ENCODE data around the gene DUSP8.

The DUSP8 gene

DNA sequence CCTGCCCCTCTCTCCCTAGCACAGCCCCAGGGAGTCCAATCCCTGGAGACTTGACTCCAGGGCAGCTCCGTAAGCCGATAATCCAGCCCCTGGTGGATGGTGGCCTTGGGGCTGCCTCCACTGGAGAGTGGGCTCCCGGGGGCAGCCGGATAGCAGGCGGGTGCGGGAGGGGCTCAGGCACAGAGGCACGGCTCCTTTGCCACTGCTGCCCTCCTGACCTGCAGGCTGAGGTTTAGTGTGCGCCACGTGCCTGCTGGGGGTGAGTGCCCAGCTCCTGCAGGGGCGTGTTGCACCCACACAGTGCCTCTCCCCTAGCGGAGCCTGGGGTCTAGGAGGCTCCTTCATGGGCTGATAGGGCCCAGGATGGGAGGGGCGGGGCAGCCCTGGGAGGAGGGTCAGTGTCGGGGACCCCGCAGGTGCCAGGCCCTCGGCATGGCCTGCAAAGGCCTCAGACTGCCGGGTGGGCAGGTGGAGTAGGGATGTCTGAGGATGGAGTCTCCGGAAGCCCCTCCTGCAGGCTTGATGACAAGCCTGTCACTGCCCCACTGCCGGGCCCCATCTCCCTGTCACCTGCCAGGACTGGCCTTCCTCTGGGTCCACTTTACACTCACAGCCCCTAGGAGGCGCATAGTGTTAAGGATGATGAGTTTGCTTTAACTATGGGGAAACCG, 5.6 kb downstream of the DUSP8 start:
- in situ Hi-C loops (cut with MboI; ENCODE audit: low sequenced_read_pairs): no loop called here

DNA sequence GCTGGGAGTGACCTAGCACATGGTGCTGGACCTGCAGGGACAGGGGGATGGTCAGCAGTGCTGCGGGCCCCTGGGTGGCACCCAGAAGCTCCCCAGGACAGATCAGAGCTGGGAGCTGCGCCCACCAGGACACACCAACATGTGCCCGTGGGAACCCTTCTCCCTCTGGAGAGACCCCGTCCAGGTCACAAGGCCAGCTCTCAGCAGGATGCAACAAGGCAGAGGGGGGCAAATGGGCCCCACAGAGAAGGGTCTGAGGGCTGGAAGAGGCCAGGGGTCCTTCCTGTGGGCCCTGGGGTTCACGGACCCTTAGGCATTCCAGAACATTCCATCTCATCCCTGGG, 6.2 kb downstream of the DUSP8 start:
- in situ Hi-C loops (cut with MboI; ENCODE audit: low sequenced_read_pairs): no loop called here

DNA sequence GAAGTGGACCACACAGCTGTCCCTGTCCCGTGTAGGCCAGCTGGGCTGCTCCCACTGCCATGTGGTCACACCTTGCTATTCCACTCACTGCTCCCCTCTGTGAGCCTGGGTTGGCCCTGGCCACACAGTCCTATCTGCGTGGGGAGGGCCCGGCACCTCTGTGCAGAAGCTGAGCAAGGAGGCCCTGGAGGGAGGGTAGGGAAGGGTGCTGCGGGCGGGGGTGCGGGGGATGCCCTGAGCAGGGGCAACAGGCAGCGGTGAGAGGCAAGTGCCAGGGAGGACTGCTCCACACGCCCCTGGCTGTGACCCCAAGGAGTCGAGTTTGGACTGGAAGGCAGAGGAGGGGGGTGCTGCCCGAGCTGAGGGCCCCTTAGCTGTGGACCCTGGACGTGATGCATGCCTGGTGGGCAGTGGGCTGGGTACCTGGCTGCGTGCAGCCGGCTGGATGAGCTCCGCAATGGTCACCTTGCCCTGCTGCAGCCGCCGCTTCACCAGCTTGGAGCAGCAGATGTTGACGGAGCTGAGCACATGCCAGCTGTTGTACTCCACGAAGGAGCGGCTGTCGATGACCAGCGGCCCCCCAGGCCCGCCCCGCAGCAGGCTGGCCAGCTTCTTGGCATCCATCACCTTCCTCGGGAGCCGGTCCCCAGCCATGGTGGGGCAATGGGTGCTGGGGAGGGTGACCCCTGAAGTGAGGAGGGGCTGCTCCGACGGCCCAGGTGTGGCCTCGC, 6.7 kb downstream of the DUSP8 start:
- in situ Hi-C loops (cut with MboI; ENCODE audit: low sequenced_read_pairs): no loop called here

DNA sequence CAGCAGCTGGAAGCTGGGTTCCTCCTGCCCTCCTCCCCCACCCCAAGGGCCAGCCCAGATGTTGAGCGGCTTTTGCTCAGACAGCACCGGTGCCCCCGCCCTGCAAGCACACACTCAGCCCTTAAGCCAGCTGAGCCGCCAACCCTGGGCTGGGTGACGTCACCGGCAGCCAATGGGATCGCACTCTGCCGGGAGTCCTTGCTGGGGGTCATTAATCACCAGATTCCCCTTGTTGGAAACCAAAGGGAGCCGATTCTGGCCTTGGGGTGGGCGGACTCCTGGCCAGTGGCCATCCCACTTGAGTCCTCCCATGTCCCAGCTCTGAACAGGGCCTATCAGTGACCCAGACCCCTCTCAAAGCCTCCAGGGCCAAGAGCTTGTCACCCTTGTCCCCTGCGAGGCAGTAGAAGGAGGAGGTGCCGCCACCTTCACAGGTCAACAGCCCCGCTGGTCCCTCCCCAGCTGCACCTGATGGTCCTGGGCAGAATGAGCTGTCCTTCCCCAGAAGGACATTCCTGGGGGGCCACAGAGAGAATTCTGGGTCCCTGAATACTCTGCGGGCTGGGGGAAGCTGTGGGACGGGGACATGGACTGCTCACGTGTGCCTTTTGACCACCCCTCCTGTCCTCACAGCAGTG, 7.4 kb downstream of the DUSP8 start:
- in situ Hi-C loops (cut with MboI; ENCODE audit: low sequenced_read_pairs): no loop called here

DNA sequence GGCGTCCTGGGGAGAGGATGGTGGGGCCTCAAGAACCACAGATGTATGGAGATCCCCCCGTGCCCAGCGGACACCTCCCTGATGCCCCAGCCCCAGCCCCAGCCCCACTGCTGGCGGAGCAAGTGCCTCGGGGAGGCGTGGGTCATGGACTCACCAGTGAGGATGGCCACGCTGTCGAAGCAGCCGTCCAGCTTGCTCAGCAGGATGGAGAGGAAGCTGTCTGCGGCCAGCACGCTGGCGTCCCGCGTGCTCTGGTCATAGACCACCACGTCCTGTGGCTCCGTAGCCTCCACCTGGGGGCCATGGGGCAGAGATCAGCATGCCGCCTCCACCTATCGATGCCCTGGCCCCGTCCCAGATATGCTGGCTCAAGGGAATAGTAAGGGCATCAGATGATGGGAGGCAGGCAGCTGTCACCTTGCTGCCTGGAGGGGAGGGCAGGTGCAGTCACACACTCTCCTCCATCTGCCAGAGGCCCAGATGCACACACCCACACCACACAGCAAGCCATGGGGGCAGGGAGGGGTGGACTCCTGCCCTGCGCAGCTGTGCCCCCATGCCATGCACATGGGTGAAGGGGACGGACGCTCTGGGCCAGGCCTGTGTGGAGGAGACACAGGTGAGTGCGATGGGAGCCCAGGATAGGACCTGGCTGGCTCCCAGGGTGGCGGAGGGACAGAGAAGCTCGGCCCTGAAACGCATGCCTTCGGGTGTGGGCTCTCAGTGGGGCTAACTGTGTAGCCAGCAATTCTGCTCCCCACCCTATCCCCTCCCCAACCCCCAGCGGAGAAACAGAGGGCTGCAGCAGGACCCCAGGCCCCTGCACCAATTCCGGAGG, 8.2 kb downstream of the DUSP8 start:
- in situ Hi-C loops (cut with MboI; ENCODE audit: low sequenced_read_pairs): no loop called here

GRCh38 chr11:1563149-1563638, 8.9 kb downstream of the DUSP8 start:
- in situ Hi-C loops (cut with MboI; ENCODE audit: low sequenced_read_pairs): no loop called here

DNA sequence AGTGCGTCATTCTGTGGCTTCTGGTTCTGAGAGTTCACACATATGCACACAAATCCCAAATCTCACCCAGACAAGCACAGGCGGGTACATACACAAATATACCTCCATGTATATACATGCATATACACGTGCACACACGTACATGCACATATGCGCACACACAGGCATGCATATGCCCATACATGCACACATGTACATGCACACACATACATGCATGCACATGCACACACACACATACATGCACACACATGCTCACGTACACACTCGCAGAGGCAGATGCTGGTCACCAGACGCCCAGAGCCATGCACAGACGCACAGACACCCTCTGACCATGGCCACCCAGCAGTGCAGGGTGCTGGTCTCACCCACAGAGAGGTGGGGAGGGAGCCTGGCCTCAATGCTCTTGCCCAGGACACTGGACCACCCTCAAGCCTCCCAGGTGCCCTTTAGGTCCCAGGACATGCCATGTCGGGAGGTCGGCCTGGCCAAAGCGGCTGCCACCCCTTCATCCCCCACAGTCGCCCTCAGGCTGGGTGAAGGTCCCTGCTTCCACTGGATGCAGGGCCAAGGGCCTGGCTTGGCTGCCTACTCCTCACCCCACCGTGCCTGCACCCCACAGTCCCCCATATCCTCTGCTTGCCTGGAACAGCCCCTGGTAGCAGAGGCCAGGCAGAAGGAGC, 9.5 kb downstream of the DUSP8 start:
- in situ Hi-C loops (cut with MboI; ENCODE audit: low sequenced_read_pairs): no loop called here

GRCh38 chr11:1561955-1562354, 10.1 kb downstream of the DUSP8 start:
- in situ Hi-C loops (cut with MboI; ENCODE audit: low sequenced_read_pairs): no loop called here

- in situ Hi-C loops (cut with MboI; ENCODE audit: low sequenced_read_pairs): no loop called here
Observed at GRCh38 chr11:1561266-1561665, 10.8 kb downstream of the DUSP8 start.

- in situ Hi-C loops (cut with MboI; ENCODE audit: low sequenced_read_pairs): no loop called here
Observed at GRCh38 chr11:1560649-1561251, 11.3 kb downstream of the DUSP8 start.

GRCh38 chr11:1560002-1560648, 11.9 kb downstream of the DUSP8 start:
- in situ Hi-C loops (cut with MboI; ENCODE audit: low sequenced_read_pairs): no loop called here

GRCh38 chr11:1559111-1559951, 12.7 kb downstream of the DUSP8 start:
- in situ Hi-C loops (cut with MboI; ENCODE audit: low sequenced_read_pairs): no loop called here

GRCh38 chr11:1558775-1559110, 13.3 kb downstream of the DUSP8 start:
- in situ Hi-C loops (cut with MboI; ENCODE audit: low sequenced_read_pairs): no loop called here

GRCh38 chr11:1557904-1558774, 13.9 kb downstream of the DUSP8 start:
- in situ Hi-C loops (cut with MboI; ENCODE audit: low sequenced_read_pairs): no loop called here

GRCh38 chr11:1557051-1557884, 14.8 kb downstream of the DUSP8 start:
- in situ Hi-C loops (cut with MboI; ENCODE audit: low sequenced_read_pairs): no loop called here

DNA sequence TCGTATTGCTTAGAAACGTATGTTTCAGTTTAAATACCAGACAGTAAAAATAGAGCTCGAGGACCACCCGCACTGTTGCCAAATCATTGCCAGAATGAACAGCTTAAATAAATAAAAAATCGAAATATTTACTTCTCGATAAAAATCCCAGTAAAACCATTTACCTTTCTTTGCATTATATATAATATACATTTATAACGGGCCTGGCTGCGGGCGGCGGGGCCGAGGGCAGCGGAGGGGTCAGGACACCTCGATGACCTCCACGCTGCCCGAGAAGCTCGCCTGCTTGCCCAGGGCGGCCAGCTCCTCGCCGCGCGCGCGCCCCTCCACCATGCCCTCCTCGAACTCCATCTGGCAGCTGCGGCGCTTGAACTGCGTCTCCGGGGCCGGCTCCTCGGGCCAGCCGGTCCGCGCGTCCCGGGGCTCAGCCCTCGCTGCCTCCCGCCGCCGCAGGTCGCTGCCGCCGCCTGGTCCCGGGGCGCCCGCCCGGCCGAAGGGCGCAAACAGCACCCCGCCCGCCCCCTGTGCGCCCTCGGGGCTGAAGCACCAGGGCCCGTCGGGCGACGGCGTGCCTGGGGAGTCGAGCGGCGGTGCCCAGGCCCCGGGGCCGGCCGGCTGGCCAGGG, 15.7 kb downstream of the DUSP8 start:
- in situ Hi-C loops (cut with MboI; ENCODE audit: low sequenced_read_pairs): no loop called here

- in situ Hi-C loops (cut with MboI; ENCODE audit: low sequenced_read_pairs): no loop called here
Observed at GRCh38 chr11:1555713-1556153, 16.3 kb downstream of the DUSP8 start.
